Colonic mucosa (tissue), 4 donors: ENCODE results near the gene SHE. TPM values are rescaled to one million over a fixed set of nuclear protein-coding genes. Genes with fewer than 3 reads are reported as not detected.

Source experiments
- DNase-seq: peaks from one replicate; pipeline ENCODE4 v3.0.0-alpha.2; 2020
- H3K27ac ChIP-seq: fragments of 200-600 bp; one replicate; pipeline ENCODE4 v1.8.0; 2021
- H3K27me3 ChIP-seq: fragments of 200-600 bp; one replicate; pipeline ENCODE4 v1.8.0; 2021
- H3K36me3 ChIP-seq: fragments of 200-600 bp; one replicate; pipeline ENCODE4 v1.8.0; 2021
- H3K4me1 ChIP-seq: fragments of 200-600 bp; one replicate; pipeline ENCODE4 v1.8.0; 2021; ENCODE audit warnings: mild to moderate bottlenecking
- H3K4me3 ChIP-seq: fragments of 200-600 bp; one replicate; pipeline ENCODE4 v1.8.0; 2021
- H3K9ac ChIP-seq, 2 donors: one replicate each; pipeline ENCODE4 v1.7.0; 2013; ENCODE audit warnings: control low read depth in 2 of 2, low read depth in 2 of 2, low read length in 2 of 2
- H3K9me3 ChIP-seq: fragments of 200-600 bp; one replicate; pipeline ENCODE4 v1.8.0; 2021
- intact Hi-C: fragments of 100-400 bp; cut with DNase I; formaldehyde crosslinking; loops from one replicate; pipeline ENCODE4 v1.14.1; 2022
- total RNA-seq, 2 donors: library from RNA; stranded (reverse); fragmentation: NEBNext Ultra II Directional in 1 of 2; extraction: Animal tissue kit (Norgen Biotek cat#: 25700) in 1 of 2; gene quantifications; one replicate each; pipeline ENCODE4 v1.2.1, GENCODE V29; 2021
- TF ChIP-seq, protein P1 (sequence below): fragments of 200-600 bp; IDR thresholded peaks from one replicate; pipeline ENCODE4 v1.8.0; 2022; ENCODE audit warnings: antibody characterized with exemption, mild to moderate bottlenecking
- donor health status: healthy.
- donor health status: DM: no; HTN: no; CAD: no.
- donor health status: DM: no; HTN: no; CAD: no.

SHE gene
- 1 to 10 TPM; 1.7 to 3.9 TPM for total RNA-seq

DNA sequence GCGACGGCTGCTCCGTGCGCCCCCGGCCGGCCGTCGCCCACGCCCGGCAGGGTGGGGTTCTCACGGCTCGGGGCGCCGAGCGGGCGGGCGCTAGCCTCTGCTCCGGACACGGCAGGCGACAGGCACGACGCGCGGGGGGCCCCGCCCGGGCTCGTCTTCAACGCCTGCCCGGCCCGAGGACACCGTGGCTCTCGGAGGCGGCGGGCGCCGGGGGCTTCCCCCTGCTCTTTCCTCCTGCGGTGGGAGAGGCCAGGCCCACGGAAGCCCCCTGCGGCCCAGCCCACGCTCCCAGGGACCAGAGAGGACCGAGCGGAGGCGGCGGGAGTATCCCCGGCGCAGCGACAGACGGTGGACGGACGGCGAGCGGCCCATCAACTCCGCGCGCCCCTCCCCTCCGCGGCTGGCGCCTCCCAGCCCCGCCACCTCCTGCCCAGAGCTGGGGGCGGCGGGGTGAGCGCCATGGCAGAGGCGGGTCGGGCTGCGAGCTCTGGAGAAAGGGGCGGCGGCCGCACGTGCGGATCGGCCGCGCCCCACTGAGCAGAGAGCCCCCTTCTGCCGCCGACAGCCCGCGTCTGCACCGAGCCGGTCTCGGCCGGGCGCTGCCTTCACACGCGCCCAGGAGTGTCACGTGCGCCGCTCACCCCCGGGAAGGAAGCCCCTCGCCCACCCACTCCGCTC, at the start of gene SHE, which contains the start of gene TDRD10:
Gene SHE (minus strand): TSS at position 347 of the 678 bp plus-strand sequence. CDS start 386 bp downstream, outside the sequence.
Gene TDRD10 (plus strand): TSS at position 154 of the 678 bp plus-strand sequence. CDS start 4,685 bp downstream, outside the sequence.
- Histone ChIP-seq H3K36me3 (no peaks in the 10 kb centered on the region), H3K27me3 (peaks cover 32% of the 10 kb centered on the region), H3K9me3 (no peaks in the 10 kb centered on the region), H3K4me3 (peak within 1 kb of the TSS; percentile 39), H3K27ac (no peak within 1 kb of the TSS), H3K4me1 (no peaks in the 10 kb centered on the region), H3K9ac (peak within 1 kb of the TSS in 1 of 2 donors; percentile 48)
- intact Hi-C loops = no loop called here
- TF ChIP-seq, protein P1, sequence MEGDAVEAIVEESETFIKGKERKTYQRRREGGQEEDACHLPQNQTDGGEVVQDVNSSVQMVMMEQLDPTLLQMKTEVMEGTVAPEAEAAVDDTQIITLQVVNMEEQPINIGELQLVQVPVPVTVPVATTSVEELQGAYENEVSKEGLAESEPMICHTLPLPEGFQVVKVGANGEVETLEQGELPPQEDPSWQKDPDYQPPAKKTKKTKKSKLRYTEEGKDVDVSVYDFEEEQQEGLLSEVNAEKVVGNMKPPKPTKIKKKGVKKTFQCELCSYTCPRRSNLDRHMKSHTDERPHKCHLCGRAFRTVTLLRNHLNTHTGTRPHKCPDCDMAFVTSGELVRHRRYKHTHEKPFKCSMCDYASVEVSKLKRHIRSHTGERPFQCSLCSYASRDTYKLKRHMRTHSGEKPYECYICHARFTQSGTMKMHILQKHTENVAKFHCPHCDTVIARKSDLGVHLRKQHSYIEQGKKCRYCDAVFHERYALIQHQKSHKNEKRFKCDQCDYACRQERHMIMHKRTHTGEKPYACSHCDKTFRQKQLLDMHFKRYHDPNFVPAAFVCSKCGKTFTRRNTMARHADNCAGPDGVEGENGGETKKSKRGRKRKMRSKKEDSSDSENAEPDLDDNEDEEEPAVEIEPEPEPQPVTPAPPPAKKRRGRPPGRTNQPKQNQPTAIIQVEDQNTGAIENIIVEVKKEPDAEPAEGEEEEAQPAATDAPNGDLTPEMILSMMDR = no peak
- no peak for DNase-seq

DNA sequence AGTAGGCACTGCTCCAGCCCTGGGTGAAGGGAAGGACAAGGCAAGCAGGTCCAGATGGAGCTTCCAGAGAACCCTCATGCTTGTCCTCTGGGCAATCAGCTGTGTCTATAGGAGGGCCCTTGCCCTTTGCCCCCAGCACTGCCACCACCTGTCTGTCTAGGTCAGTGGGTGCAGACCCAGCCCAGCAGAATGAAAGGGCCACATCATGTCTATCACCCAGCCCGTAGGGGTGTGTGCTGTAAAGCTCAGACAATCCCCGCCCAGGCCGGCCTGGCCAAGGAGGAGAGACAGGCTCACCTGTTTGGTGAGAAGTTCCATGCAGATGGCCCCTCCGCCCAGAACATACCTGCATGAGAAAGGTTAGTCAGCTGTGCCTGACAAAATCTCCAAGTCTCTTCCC, 49.3 kb upstream of the SHE start:
- no peaks in the 10 kb centered on the region for H3K9me3 ChIP-seq
- H3K27ac ChIP-seq = no peak overlapping the region
- H3K4me1 ChIP-seq = peaks cover 4% of the 10 kb centered on the region
- intact Hi-C loops = no loop called here
- TF ChIP-seq, protein P1 = no peak
- no peaks in the 10 kb centered on the region for H3K27me3 ChIP-seq
- DNase-seq = peak; percentile 29
- H3K9ac ChIP-seq = no peak overlapping the region
- peaks cover 47% of the 10 kb centered on the region for H3K36me3 ChIP-seq
- H3K4me3 ChIP-seq = no peak overlapping the region

DNA sequence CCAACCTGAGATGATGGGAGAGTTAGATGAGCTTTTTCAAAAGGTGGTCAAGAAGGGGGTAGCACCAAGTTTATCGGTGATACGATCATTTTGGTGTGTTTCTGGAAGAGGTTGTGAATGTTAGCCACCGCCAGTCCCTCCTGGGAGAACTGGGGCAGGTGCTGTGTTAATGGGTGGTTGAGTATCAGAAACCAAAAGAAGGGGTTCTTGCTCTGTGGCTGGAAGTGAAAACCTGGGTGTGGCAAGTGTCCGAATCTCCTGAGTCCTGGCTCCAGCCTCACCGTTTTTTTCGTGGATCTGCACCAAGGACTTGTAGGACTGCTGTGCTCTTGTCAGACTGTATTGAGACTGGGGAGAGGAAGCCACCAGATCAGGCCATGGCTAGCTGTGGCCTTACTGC, 48.4 kb upstream of the SHE start:
- intact Hi-C loops = no loop called here
- H3K36me3 ChIP-seq = peaks cover 45% of the 10 kb centered on the region
- no peak overlapping the region for H3K4me3 ChIP-seq
- no peaks in the 10 kb centered on the region for H3K9me3 ChIP-seq
- DNase-seq = no peak
- no peak overlapping the region for H3K27ac ChIP-seq
- no peaks in the 10 kb centered on the region for H3K4me1 ChIP-seq
- H3K27me3 ChIP-seq = no peaks in the 10 kb centered on the region
- TF ChIP-seq, protein P1 = no peak
- no peak overlapping the region for H3K9ac ChIP-seq

DNA sequence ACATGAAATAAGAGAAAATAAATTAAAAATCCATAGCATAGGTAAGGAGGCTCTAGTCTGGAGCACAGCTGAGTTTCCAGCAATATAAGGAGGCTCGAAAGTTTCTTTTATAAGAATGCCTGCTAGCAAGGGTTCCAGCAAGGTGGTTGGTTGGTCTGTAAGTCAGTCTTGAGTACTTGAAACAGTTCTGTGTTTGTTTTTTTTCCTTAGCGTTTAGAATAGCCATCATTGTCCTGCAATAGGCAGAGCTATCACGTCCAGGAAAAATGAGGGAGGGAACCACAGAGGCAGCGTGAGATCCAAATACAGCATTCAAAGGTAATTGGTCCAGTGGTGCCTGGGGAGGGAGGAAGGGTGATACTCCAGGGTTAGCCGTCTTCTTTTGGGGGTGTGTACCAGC, 47.9 kb upstream of the SHE start:
- no peaks in the 10 kb centered on the region for H3K4me1 ChIP-seq
- intact Hi-C loops = no loop called here
- TF ChIP-seq, protein P1 = no peak

DNA sequence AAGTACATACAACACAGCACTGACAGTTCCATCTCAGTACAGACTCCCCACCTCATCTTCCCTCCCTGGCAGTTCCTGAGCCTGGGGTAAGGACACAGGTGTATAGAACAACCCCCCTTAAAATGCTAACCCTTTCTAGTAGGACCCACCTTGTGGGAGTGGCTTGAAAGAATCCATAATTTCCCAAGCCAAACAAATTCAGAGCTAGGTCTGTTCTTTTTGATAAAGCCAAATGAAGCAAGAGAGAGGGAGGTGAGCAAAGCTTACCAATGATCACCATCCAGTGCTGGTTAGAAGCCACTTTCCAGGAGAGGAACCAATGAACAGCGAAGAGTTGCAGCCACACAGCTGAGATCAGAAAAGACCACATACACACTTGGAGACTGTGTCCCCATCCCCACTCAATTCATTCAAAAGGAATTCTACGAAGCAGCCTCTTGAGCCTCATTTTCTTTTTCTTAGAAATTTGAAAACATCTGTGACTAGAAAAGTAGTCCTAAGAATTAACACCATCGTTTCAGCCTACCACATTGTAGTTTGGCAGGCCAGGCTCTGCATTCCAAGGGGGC, 47.1 kb upstream of the SHE start:
- no peaks in the 10 kb centered on the region for H3K4me1 ChIP-seq
- intact Hi-C loops = no loop called here
- no peaks in the 10 kb centered on the region for H3K9me3 ChIP-seq

More for the DNA sequence above, 47.9 kb upstream of the SHE start:
- Histone ChIP-seq H3K27ac (no peak overlapping the region), H3K9me3 (no peaks in the 10 kb centered on the region), H3K4me3 (no peak overlapping the region), H3K36me3 (peaks cover 39% of the 10 kb centered on the region), H3K27me3 (no peaks in the 10 kb centered on the region), H3K9ac (no peak overlapping the region)
- no peak for DNase-seq

More for the DNA sequence above, 47.1 kb upstream of the SHE start:
- Histone ChIP-seq H3K27me3 (no peaks in the 10 kb centered on the region), H3K4me3 (no peak overlapping the region), H3K9ac (no peak overlapping the region), H3K36me3 (peaks cover 31% of the 10 kb centered on the region), H3K27ac (no peak overlapping the region)
- no peak for DNase-seq
- TF ChIP-seq, protein P1 = no peak
